Measurements from ENCODE around the gene XXYLT1.

GRCh38 chr3:195191580-195191979 lies 79.4 kb downstream of the XXYLT1 start:
- TF ChIP-seq CTCF (IDR thresholded peaks at IDR 0.05 in 2 of 3, conservative IDR thresholded peaks at IDR 0.05 in 1 of 3; ENCODE audit: borderline replicate concordance in 1 of 3, insufficient read depth in 1 of 3, low read depth in 2 of 3, low read length in 2 of 3) = no peak
- no peak for TF ChIP-seq REST (IDR thresholded peaks at IDR 0.05; ENCODE audit: low read depth)

All from HCT116 (cell line).